GM12801 (cell line): ENCODE results near the gene ESPL1.

ENCODE experiments used
- CTCF ChIP-seq: IDR thresholded peaks from one replicate; pipeline ENCODE4 v1.5.1; 2011; ENCODE audit warnings: control low read depth; ENCODE audit not compliant: insufficient read length; ENCODE audit errors: extremely low read depth

ESPL1 gene

GRCh38 chr12:53268630-53269562 is 797 bp downstream of the ESPL1 start:
- no peak for TF ChIP-seq CTCF

- TF ChIP-seq CTCF = no peak
Measured at GRCh38 chr12:53274445-53274844, 6.3 kb downstream of the ESPL1 start.

GRCh38 chr12:53276511-53276910 is 8.4 kb downstream of the ESPL1 start:
- TF ChIP-seq CTCF = no peak

- TF ChIP-seq CTCF = no peak
Measured at GRCh38 chr12:53277981-53278380, 9.9 kb downstream of the ESPL1 start.

GRCh38 chr12:53279283-53279869 is 11.3 kb downstream of the ESPL1 start:
- no peak for TF ChIP-seq CTCF

- no peak for TF ChIP-seq CTCF
Measured at GRCh38 chr12:53279888-53280498, 11.9 kb downstream of the ESPL1 start.

GRCh38 chr12:53286448-53286847 is 18.3 kb downstream of the ESPL1 start:
- no peak for TF ChIP-seq CTCF
